HL-60 (cell line): ENCODE results near the gene RGL1.

Experiments
- DNase-seq, 2 experiments: peaks; one replicate each; pipeline ENCODE4 v3.0.0-alpha.2; 2010 to 2020; ENCODE audit warnings: low read depth in 1 of 2, low spot score in 1 of 2
- H3K27ac ChIP-seq: fragments of 250-450 bp; sonication (Bioruptor Pico); replicated peaks from 2 replicates; pipeline ENCODE4 v1.5.1; 2020; ENCODE audit warnings: mild to moderate bottlenecking, moderate library complexity
- H3K27me3 ChIP-seq: fragments of 250-450 bp; sonication (Bioruptor Pico); 2 replicates; pipeline ENCODE4 v1.5.1; 2021; ENCODE audit warnings: mild to moderate bottlenecking, moderate library complexity; ENCODE audit not compliant: insufficient read depth, poor library complexity, severe bottlenecking
- H3K4me3 ChIP-seq: replicated peaks from 2 replicates; pipeline ENCODE4 v1.5.1; 2011; ENCODE audit warnings: mild to moderate bottlenecking, control low read depth, low read length; ENCODE audit not compliant: insufficient read depth
- CTCF ChIP-seq: IDR thresholded peaks from one replicate; pipeline ENCODE4 v1.5.1; 2011; ENCODE audit warnings: low read length, control low read depth, inconsistent platforms; ENCODE audit not compliant: insufficient read depth
- GABPA ChIP-seq: IDR thresholded peaks from 2 replicates; pipeline ENCODE4 v1.6.1; 2012; ENCODE audit warnings: low read depth
- POLR2AphosphoS5 ChIP-seq: IDR thresholded peaks from 2 replicates; pipeline ENCODE4 v1.6.1; 2012; ENCODE audit warnings: low read depth
- REST ChIP-seq: IDR thresholded peaks from 2 replicates; pipeline ENCODE4 v1.6.1; 2012; ENCODE audit warnings: low read depth; ENCODE audit not compliant: insufficient replicate concordance
- SPI1 ChIP-seq: IDR thresholded peaks from 2 replicates; pipeline ENCODE4 v1.6.1; 2012; ENCODE audit warnings: low read depth, mild to moderate bottlenecking, borderline replicate concordance

Gene RGL1

GRCh38 chr1:183898610-183899009 is 93.7 kb downstream of the RGL1 start:
- Histone ChIP-seq H3K27me3 (no peaks in the 10 kb centered on the region), H3K27ac (no peak overlapping the region), H3K4me3 (no peak overlapping the region)
- TF ChIP-seq GABPA: no peak
- DNase-seq: no peak

GRCh38 chr1:183901748-183902330 is 96.9 kb downstream of the RGL1 start:
- no peak for TF ChIP-seq POLR2AphosphoS5
- TF ChIP-seq GABPA: no peak
- TF ChIP-seq CTCF: no peak
- no peak for TF ChIP-seq REST
- no peak for TF ChIP-seq SPI1
- no peak for DNase-seq
- H3K27me3 ChIP-seq: no peaks in the 10 kb centered on the region
- H3K4me3 ChIP-seq: no peak overlapping the region
- H3K27ac ChIP-seq: no peak overlapping the region

- no peak for TF ChIP-seq GABPA
- TF ChIP-seq POLR2AphosphoS5: no peak
- no peak for TF ChIP-seq SPI1
- TF ChIP-seq CTCF: no peak
- TF ChIP-seq REST: no peak
- Histone ChIP-seq H3K27me3 (no peaks in the 10 kb centered on the region), H3K4me3 (no peak overlapping the region), H3K27ac (no peak overlapping the region)
- DNase-seq: no peak
These were observed 98.2 kb downstream of the RGL1 start for GRCh38 chr1:183903101-183903500.

GRCh38 chr1:183905508-183906113 is 100.7 kb downstream of the RGL1 start:
- Histone ChIP-seq H3K4me3 (no peak overlapping the region), H3K27ac (no peak overlapping the region), H3K27me3 (no peaks in the 10 kb centered on the region)
- TF ChIP-seq SPI1 (no peak), POLR2AphosphoS5 (no peak), GABPA (no peak), CTCF (no peak)
- no peak for DNase-seq
